ENCODE data around the gene CDH12.
"Not testable (repeated sequence)": the region's sequence is repeated elsewhere in the genome, so short reads cannot be mapped to it uniquely, and the experiment has no call there.

DNA sequence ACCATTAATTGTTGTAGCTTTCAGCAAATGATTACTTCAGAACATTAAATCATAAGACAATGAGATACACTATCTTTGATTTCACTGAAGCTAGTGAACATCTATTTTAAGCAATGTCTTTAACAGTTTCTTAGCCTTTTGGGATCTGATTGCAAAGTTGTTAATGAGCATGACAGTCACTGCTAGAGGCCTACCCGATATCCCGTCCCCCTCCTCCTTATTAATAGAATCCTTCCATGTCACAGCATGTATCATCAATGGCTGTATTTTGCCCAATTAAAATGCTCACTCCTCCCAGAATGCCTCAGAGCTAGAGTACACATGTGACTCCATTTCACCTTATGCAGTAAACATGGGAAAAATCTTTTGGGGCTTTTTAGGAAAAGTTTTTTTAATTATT, 852.0 kb downstream of the CDH12 start:
- TF ChIP-seq, protein P1, sequence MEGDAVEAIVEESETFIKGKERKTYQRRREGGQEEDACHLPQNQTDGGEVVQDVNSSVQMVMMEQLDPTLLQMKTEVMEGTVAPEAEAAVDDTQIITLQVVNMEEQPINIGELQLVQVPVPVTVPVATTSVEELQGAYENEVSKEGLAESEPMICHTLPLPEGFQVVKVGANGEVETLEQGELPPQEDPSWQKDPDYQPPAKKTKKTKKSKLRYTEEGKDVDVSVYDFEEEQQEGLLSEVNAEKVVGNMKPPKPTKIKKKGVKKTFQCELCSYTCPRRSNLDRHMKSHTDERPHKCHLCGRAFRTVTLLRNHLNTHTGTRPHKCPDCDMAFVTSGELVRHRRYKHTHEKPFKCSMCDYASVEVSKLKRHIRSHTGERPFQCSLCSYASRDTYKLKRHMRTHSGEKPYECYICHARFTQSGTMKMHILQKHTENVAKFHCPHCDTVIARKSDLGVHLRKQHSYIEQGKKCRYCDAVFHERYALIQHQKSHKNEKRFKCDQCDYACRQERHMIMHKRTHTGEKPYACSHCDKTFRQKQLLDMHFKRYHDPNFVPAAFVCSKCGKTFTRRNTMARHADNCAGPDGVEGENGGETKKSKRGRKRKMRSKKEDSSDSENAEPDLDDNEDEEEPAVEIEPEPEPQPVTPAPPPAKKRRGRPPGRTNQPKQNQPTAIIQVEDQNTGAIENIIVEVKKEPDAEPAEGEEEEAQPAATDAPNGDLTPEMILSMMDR (IDR thresholded peaks at IDR 0.05; ENCODE audit: low read length), result not testable (repeated sequence)
- not testable (repeated sequence) for TF ChIP-seq EZH2 (IDR thresholded peaks at IDR 0.05; ENCODE audit: borderline replicate concordance, low read length)

All from OCI-LY1 (cell line).